KOPT-K1 (cell line): ENCODE measurements around the gene TUT1.
"Not testable (repeated sequence)": the region's sequence is repeated elsewhere in the genome, so short reads cannot be mapped to it uniquely, and the experiment has no call there.

Experiments
- H3K27ac ChIP-seq: fragments of 200-600 bp; sonication (generic); 2 replicates; pipeline ENCODE4 v1.5.1; 2016; ENCODE audit warnings: antibody characterized with exemption, mild to moderate bottlenecking, low read depth, low read length; ENCODE audit not compliant: poor library complexity, severe bottlenecking
- H3K36me3 ChIP-seq: fragments of 200-600 bp; sonication (generic); 2 replicates; pipeline ENCODE4 v1.5.1; 2017; ENCODE audit warnings: antibody characterized with exemption, mild to moderate bottlenecking, low read length, moderate library complexity; ENCODE audit not compliant: insufficient read depth
- H3K9me3 ChIP-seq: fragments of 200-600 bp; sonication (generic); 2 replicates; pipeline ENCODE4 v1.5.1; 2017; ENCODE audit warnings: antibody characterized with exemption, low read length, mild to moderate bottlenecking; ENCODE audit not compliant: insufficient read depth, poor library complexity, severe bottlenecking

Gene TUT1

GRCh38 chr11:62574363-62575071, 16.8 kb downstream of the TUT1 start:
- Histone ChIP-seq H3K9me3 (no peaks in the 10 kb centered on the region), H3K27ac (peak overlapping the region; percentile 81), H3K36me3 (peaks cover 74% of the 10 kb centered on the region)

DNA sequence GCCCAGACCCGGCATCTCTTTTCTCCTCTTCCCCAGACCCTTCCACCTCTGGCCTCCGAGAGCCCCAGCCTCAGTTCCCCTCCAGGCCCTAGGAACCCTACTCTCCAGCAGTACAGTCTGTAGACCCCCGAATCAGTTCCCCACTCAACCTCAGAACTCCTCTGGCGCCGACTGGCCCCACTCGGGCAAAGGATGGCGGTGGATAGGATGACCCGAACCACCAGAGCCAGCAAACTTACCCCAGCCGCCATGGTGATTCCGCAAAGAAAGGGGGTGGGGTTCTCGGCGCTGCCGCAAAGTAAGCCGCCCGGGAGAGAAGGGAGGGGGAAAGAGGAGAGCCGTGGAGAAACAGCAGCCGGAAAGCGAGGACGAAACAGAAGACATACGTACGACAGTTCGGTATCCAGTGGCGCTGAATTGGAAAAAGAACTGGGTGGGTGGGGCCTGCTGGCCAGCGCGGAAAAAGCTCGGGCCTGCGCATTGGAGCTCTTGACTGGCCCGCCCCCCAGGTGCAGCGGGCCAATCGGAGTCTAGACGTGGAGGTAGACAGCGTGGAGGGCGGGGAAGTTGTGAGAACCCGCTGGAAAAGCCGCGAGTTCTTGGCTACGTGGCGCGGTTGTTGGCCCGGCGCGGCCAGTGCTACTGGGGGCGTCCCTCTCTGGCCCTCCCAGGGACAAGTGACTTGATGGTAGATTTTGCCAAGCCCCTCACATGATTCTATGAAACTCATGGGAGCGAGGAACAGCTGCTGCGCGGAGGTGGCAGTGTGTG, 17.5 kb downstream of the TUT1 start, which contains the start of gene EEF1G:
Gene EEF1G, minus strand, starts transcription at position 300 of the 771 bp plus-strand sequence. Its CDS starts 49 bp downstream, at position 251.
- H3K27ac ChIP-seq, result peak within 1 kb of the TSS; percentile 81
- H3K9me3 ChIP-seq, result no peaks in the 10 kb centered on the region
- peaks cover 75% of the 10 kb centered on the region for H3K36me3 ChIP-seq

DNA sequence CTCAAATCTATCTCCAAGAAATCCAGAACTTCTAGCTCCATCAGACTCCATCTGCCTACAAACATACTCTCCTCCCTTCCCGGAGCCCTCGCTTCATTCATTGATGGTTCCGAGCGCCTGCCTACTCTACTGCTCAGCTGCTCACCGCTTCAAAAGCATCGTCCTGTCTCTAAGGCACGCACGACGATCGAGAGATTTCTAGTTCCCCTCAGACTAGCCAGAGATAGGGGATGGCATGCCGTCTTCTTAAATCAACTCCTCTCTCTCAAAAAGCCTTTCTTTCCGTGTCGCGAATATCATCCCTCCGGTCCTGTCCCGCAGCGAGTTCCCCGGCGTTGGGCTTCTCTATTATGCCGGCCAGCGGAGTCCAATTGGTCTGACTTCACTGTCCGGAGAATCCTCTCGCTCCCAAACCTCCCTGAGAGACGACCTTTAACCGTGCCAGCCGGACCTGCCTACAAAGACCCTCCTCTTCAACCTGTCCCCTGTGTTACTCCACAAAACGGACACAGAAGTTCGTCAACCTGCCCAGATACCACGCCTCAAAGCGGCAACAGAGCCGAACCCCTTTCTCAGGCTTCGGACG, 18.2 kb downstream of the TUT1 start:
- H3K27ac ChIP-seq, result peak overlapping the region; percentile 76
- no peaks in the 10 kb centered on the region for H3K9me3 ChIP-seq
- H3K36me3 ChIP-seq, result peaks cover 75% of the 10 kb centered on the region

DNA sequence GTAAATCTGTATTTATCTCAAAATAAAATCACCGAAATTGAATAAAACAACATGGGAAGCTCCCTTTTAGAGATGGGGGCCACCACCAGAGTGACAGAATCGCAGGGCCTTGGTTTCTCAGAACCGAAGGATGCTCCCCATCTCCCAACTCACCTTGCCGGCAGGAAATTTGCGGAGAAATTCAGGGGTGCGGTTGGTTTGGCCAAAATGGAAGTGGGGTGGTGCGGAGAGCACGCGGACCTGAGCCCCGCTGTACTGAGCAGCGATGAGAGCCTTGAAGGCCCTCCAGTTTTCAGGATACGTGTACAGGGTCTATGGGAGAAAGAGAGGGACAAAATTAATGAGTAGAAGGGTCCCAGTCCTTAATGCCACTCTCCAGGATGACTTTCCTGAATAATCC, 18.9 kb downstream of the TUT1 start:
- Histone ChIP-seq H3K36me3 (peaks cover 75% of the 10 kb centered on the region), H3K9me3 (no peaks in the 10 kb centered on the region), H3K27ac (peak overlapping the region; percentile 76)

- not testable (repeated sequence) for H3K27ac ChIP-seq, H3K9me3 ChIP-seq
- H3K36me3 ChIP-seq, result peaks cover 75% of the 10 kb centered on the region
Observed at GRCh38 chr11:62571493-62571892, 19.8 kb downstream of the TUT1 start.

DNA sequence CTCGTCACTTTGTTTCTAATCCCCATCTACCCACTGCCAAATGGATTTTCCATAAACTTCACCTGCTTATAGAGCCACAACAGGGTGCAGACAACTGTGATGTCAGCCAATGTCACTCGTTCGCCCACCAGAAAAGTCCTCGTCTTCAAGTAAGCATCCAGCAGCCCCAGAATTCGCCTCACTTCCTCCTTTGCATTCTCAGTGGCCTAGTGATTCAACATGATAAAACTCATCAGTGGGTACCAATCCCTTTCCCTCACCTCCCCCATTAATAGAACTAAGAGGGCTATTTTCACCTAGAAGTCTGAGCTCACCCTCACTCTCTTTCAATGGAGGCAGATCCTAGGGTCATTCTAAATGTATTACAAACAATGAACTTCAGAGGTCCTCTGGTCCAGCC, 20.4 kb downstream of the TUT1 start:
- not testable (repeated sequence) for H3K9me3 ChIP-seq, H3K27ac ChIP-seq
- peaks cover 75% of the 10 kb centered on the region for H3K36me3 ChIP-seq

DNA sequence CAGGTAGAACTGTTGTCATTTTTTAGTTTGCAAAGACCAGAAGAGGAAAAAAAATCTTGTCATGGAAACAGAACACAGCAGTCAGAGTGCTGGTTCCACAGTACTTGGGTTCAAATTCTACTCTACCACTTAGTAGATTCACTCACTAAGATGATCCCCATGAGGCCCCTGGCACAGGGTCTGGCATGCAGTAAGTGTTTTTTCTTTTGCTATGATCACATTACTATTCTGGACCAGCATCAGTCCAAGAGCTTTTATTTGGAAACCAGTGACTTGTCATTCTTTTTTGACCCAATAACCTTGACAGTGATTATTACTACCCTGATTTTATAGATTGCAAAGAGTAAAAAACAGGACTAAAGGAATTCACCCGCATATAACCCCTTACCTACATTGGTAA, 21.7 kb downstream of the TUT1 start:
- H3K27ac ChIP-seq, result no peak overlapping the region
- H3K9me3 ChIP-seq, result no peaks in the 10 kb centered on the region
- H3K36me3 ChIP-seq, result peaks cover 81% of the 10 kb centered on the region

- Histone ChIP-seq H3K36me3 (peaks cover 100% of the 10 kb centered on the region), H3K9me3 (no peaks in the 10 kb centered on the region), H3K27ac (no peak overlapping the region)
Observed at GRCh38 chr11:62567018-62567633, 24.2 kb downstream of the TUT1 start.

DNA sequence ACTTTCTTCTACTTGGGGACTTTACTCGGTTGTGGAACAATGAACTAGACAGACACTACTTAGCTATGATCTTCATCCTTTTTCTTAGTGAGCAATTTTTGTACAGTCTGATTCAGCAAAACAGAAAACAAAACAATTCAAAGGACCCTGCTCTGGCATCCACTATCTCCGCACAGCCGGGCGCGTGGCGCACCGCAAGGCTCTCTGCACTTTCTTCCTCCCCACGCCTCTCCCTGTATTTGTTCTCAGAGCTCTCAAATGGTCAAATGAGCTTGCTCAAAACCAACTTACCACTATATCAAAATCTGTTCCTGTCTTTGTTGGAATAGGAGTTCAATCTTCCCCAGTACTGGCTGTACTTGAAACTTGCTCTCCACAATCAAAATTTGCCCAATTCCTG, 25.1 kb downstream of the TUT1 start:
- no peaks in the 10 kb centered on the region for H3K9me3 ChIP-seq
- no peak overlapping the region for H3K27ac ChIP-seq
- peaks cover 100% of the 10 kb centered on the region for H3K36me3 ChIP-seq

DNA sequence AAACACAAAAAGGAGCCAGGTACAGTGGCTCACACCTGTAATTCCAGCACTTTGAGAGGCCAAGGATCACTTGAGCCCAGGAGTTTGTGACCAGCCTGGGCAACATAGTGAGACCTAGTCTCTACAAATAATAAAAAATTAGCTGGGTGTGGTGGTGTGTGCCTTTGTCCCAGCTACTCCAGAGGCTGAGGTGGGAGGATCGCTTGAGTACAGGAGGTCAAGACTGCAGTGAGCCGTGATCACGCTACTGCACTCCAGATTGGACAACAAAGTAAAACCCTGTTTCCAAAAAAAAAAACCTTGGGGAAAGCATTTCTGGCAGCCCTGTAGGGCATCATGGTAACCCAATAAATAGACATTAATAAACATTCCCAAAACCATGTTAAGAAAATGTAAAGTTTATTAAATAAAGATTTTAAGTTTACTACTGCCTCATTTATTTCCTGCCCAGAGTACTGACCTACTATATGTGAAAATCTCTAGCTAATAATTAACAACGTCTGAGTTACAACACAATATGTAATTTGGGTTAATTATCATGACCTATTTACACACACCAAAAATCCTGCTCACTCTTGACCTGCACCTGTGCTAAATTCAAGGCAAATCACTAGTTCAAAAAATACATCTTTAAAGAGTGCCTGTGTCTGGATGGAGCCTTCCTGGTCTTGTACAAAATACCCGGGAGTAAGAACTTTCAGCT, 26.1 kb downstream of the TUT1 start:
- peaks cover 100% of the 10 kb centered on the region for H3K36me3 ChIP-seq
- H3K27ac ChIP-seq, result no peak overlapping the region
- H3K9me3 ChIP-seq, result no peaks in the 10 kb centered on the region

GRCh38 chr11:62561677-62562230, 29.6 kb downstream of the TUT1 start:
- not testable (repeated sequence) for H3K27ac ChIP-seq, H3K9me3 ChIP-seq
- H3K36me3 ChIP-seq, result peaks cover 96% of the 10 kb centered on the region

DNA sequence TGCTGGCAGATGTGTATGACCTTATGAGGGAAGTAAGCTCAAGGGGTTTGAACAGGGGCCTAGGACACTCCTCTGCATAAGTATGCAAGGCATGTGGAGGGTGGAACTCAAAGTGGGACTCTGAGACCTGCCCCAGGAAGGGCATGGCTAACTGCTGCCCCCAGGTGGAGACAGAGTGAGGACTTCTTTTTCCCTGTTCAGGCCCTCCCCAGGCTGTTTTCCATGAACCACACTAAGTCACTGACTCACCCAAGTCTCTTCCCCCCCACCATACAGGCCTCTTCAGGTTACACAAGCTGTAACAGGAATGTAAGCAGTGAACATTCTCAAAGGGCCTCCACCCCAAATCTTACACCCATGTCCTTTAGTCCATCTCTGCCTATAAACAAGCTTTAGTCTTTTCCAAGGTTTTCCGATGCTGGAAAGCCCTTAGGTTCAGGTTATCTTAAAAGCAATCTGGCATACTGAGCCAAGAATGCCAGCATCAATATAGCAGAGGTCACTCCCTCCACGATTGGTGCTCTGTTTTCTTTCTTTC, 30.7 kb downstream of the TUT1 start:
- Histone ChIP-seq H3K36me3 (peaks cover 85% of the 10 kb centered on the region), H3K27ac (no peak overlapping the region), H3K9me3 (no peaks in the 10 kb centered on the region)

- peak overlapping the region; percentile 22 for H3K27ac ChIP-seq
- not testable (repeated sequence) for H3K9me3 ChIP-seq
- H3K36me3 ChIP-seq, result peaks cover 75% of the 10 kb centered on the region
Observed at GRCh38 chr11:62559626-62560025, 31.7 kb downstream of the TUT1 start.

GRCh38 chr11:62559204-62559603, 32.1 kb downstream of the TUT1 start:
- Histone ChIP-seq H3K27ac (peak overlapping the region; percentile 22), H3K36me3 (peaks cover 74% of the 10 kb centered on the region), H3K9me3 (no peaks in the 10 kb centered on the region)
